ENCODE results near the gene GPC5.

DNA sequence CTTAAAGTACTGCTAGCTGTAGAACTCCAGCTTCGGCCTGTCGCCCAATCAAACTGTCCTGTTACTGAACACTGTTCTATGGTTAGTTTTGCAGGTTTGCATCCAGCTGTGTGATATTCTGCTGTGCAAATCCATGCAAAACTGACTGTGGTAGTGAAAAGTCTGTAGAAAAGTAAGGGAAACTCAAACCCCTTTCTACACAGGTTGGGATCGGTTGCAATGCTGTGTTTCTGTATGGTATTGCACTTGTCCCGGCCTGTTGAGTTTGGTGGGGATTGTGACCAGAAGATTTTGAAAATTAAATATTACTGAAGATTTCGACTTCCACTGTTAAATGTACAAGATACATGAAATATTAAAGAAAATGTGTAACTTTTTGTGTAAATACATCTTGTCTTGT is 47.3 kb upstream of the GPC5 start:
- TF ChIP-seq, protein P1, sequence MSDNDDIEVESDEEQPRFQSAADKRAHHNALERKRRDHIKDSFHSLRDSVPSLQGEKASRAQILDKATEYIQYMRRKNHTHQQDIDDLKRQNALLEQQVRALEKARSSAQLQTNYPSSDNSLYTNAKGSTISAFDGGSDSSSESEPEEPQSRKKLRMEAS (IDR thresholded peaks at IDR 0.05) = no peak
- TF ChIP-seq, protein P2, sequence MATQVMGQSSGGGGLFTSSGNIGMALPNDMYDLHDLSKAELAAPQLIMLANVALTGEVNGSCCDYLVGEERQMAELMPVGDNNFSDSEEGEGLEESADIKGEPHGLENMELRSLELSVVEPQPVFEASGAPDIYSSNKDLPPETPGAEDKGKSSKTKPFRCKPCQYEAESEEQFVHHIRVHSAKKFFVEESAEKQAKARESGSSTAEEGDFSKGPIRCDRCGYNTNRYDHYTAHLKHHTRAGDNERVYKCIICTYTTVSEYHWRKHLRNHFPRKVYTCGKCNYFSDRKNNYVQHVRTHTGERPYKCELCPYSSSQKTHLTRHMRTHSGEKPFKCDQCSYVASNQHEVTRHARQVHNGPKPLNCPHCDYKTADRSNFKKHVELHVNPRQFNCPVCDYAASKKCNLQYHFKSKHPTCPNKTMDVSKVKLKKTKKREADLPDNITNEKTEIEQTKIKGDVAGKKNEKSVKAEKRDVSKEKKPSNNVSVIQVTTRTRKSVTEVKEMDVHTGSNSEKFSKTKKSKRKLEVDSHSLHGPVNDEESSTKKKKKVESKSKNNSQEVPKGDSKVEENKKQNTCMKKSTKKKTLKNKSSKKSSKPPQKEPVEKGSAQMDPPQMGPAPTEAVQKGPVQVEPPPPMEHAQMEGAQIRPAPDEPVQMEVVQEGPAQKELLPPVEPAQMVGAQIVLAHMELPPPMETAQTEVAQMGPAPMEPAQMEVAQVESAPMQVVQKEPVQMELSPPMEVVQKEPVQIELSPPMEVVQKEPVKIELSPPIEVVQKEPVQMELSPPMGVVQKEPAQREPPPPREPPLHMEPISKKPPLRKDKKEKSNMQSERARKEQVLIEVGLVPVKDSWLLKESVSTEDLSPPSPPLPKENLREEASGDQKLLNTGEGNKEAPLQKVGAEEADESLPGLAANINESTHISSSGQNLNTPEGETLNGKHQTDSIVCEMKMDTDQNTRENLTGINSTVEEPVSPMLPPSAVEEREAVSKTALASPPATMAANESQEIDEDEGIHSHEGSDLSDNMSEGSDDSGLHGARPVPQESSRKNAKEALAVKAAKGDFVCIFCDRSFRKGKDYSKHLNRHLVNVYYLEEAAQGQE (IDR thresholded peaks at IDR 0.05; ENCODE audit: low read depth) = no peak
- no peak for TF ChIP-seq RAD21 (IDR thresholded peaks at IDR 0.05; ENCODE audit: low read depth)
